ENCODE results near the gene RNU7-1. TPM values are rescaled to one million over a fixed set of nuclear protein-coding genes. Genes with fewer than 3 reads are reported as not detected.

Gene RNU7-1
- total and polyA plus RNA-seq, 9 of the 15 experiments (the other 6 are each of a cell fraction or from before 2014, with no cell fraction given): not detected

GRCh38 chr12:6961695-6962284, 18.2 kb downstream of the RNU7-1 start (continued):
- peak; percentile 22 to 76; a peak in 2 of 4 replicates for TF ChIP-seq MAZ (CRISPR knock-in tag; conservative IDR thresholded peaks at IDR 0.05 in 1 of 2, IDR thresholded peaks at IDR 0.05 in 1 of 2)
- TF ChIP-seq ELF1 (tag; IDR thresholded peaks at IDR 0.05): peak; percentile 79; the same call in 1 of the 2 replicates
- TF ChIP-seq ZBTB7A (IDR thresholded peaks at IDR 0.05; ENCODE audit: borderline replicate concordance, control insufficient read depth, low read depth, low read length): peak; percentile 74
- no peak for TF ChIP-seq NUFIP1 (IDR thresholded peaks at IDR 0.05; ENCODE audit: partially characterized antibody)
- TF ChIP-seq TRIM24 (IDR thresholded peaks at IDR 0.05): peak in 1 of 2 experiments; percentile 46; a peak in 1 of 4 replicates
- no peak; a peak in 1 of 4 replicates for TF ChIP-seq FOXA3 (CRISPR knock-in tag; conservative IDR thresholded peaks at IDR 0.05 in 1 of 2, IDR thresholded peaks at IDR 0.05 in 1 of 2)
- no peak for TF ChIP-seq ZFP91 (CRISPR knock-in tag; IDR thresholded peaks at IDR 0.05)
- no peak for TF ChIP-seq NONO (IDR thresholded peaks at IDR 0.05; ENCODE audit: low read depth in 2 of 2, low read length in 1 of 2)
- peak; percentile 49 for TF ChIP-seq TAF1 (IDR thresholded peaks at IDR 0.05; ENCODE audit: control insufficient read depth, extremely low read depth, insufficient read depth, low read length, severe bottlenecking)
- TF ChIP-seq ZNF146 (CRISPR knock-in tag; IDR thresholded peaks at IDR 0.05; ENCODE audit: unreplicated experiment): no peak
- no peak for TF ChIP-seq RBM15 (IDR thresholded peaks at IDR 0.05; ENCODE audit: insufficient read depth, low read length)
- no peak for TF ChIP-seq RBM34 (IDR thresholded peaks at IDR 0.05; ENCODE audit: borderline replicate concordance, insufficient read depth, low read length)
- TF ChIP-seq SFPQ (IDR thresholded peaks at IDR 0.05; ENCODE audit: low read depth, low read length): no peak
- TF ChIP-seq RERE (CRISPR knock-in tag; IDR thresholded peaks at IDR 0.05; ENCODE audit: borderline replicate concordance): no peak
- TF ChIP-seq HMGXB4 (CRISPR knock-in tag; IDR thresholded peaks at IDR 0.05): no peak

Data from K562 (cell line).